Measurements from ENCODE around the gene ZNF574.
"Not testable (repeated sequence)": the region's sequence is repeated elsewhere in the genome, so short reads cannot be mapped to it uniquely, and the experiment has no call there.

The ZNF574 gene

GRCh38 chr19:42080764-42081375, 4.9 kb downstream of the ZNF574 start:
- DNase-seq (ENCODE audit: low spot score), result no peak

DNA sequence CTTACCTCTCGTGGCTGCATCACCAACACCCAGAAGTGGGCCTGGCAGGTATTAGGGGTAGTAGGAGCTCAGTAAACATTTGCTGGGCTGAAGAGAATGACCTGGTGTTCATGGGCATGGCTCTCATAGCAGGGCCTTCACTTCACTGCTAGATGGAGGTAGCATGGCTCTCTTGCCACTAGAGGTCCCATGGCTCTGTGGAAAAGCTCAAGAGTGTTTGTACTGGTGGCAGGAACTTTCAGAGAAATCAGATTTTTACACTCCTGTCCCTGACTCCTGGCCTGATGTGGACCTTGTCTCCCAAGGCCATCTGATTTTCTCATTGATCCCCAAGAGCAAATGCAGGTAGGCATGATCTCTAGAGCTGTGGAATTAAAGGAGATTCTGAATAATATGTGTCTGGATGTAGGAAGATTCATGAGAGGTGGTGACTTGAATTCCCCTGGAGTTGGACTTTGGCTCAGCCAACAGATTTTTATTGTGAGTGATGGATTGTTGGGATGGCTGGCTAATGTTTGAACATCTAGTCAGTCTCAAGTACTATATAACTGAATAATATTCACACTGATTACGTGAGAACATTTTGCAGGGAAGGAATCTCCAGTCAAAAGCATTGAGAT, 5.7 kb downstream of the ZNF574 start:
- peak; percentile 69 for DNase-seq (ENCODE audit: low spot score)

GRCh38 chr19:42083537-42083936, 7.6 kb downstream of the ZNF574 start:
- no peak for DNase-seq (ENCODE audit: low spot score)

DNA sequence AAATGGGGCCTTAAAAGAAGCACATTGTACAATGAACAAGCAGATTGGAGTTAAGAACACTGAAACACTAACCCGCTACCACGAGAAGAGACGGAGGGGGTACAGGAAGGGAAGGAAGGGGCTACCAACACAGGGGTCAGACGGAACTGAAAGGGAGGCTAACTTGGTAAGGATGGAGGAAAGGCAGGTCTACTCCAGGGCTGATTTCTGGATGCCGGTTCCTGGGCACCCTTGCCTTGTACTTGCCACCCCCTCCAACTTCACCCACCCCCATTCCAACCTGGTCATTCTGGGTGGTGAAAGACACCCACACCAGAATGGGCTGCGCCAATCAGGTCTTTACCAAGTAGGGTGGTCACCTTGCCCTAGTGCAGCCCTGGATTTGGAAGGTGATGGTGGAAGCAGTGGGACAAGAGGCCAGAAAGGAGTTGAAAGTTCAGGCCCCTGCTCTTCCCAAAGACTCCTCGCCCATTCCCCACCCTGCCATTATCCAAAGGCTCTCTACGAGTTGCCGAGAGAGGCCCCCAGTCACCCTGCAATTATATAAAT, 10.3 kb downstream of the ZNF574 start:
- no peak for DNase-seq (ENCODE audit: low spot score)

DNA sequence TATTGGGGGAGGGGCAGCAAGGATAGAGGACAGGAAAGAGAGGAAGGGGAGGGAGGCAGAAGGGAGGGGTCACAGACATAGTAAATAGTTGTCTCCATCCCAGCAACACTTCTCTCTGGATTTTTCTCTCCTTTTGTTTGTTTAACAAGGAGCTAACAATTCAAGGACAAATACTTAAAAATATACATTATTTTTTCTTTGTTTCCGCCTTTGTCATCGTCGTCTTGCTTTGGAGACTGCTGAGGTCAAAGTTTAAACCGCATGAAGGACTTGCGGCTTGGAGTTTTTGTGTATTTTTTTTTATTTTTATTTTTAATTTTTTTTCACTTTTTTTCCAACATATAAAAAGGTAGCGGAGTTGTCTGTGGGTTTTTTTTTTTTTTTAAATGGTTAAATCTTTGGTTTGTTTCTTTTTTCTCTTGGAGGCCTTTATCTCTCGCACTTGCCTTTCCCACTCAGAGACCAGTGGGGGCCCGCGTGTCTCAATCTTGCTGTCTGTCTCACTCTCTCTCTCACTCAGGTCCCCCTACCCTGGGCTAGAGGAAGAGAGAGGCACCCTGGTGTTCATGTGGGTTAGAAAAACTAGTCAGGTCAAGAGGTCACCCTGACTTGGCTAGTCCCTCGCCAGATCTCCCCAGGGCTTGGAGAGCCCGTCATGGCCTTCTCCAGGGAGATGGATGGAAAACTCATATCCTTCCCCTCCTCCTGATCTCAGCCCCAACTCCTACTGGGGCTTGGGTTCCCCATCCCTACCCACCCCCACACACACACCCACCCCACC, 11.0 kb downstream of the ZNF574 start:
- no peak for DNase-seq (ENCODE audit: low spot score)

- no peak for DNase-seq (ENCODE audit: low spot score)
These were observed 12.7 kb downstream of the ZNF574 start for GRCh38 chr19:42088471-42089190.

- DNase-seq (ENCODE audit: low spot score), result no peak
These were observed 13.3 kb downstream of the ZNF574 start for GRCh38 chr19:42089191-42089750.

- DNase-seq (ENCODE audit: low spot score), result no peak
These were observed 13.8 kb downstream of the ZNF574 start for GRCh38 chr19:42089772-42090171.

GRCh38 chr19:42090672-42091071, 14.7 kb downstream of the ZNF574 start:
- no peak for DNase-seq (ENCODE audit: low spot score)

DNA sequence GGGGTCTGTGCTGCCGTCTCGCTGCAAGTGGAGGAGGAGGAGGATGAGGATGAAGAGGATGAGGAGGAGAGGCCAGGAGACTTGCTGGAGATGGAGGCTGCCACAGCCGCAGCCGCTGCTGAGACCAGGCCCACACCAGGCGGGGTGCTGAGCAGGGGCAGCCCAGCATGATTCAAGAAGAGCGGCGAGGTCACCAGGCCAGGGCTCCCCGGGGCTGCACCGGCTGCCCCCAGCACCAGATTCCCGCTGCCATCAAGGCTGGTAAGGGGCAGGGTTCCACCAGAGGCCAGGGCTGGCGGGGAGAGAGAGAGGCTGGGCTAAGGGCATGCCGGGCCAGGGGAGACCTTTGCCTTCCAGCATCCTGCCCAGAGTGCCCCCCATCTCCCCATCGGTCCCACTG, 15.3 kb downstream of the ZNF574 start:
- no peak for DNase-seq (ENCODE audit: low spot score)

DNA sequence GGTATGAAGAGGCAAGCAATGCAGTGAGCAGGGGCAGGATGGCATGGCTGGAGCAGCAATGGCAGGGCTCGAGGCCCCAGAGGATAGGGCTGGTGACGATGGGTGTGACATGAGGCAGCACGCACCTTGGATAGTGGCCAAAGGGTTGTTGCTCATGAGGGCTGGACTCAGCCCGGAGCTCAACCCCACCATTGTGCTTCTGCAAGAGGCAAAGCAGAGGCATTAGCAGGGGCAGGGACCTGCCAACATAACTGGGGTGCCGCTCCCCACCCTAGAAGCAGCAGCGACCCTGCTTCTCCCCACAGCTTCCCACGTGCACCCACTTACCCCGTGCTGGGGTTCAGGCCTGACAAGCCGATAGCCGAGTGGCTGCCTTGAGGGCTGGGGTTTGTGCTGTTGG, 15.8 kb downstream of the ZNF574 start:
- peak; percentile 69 for DNase-seq (ENCODE audit: low spot score)

- no peak for DNase-seq (ENCODE audit: low spot score)
These were observed 16.4 kb downstream of the ZNF574 start for GRCh38 chr19:42092350-42092749.

- DNase-seq (ENCODE audit: low spot score), result no peak
These were observed 17.5 kb downstream of the ZNF574 start for GRCh38 chr19:42093505-42093904.

- no peak for DNase-seq (ENCODE audit: low spot score)
These were observed 18.0 kb downstream of the ZNF574 start for GRCh38 chr19:42093926-42094325.

DNA sequence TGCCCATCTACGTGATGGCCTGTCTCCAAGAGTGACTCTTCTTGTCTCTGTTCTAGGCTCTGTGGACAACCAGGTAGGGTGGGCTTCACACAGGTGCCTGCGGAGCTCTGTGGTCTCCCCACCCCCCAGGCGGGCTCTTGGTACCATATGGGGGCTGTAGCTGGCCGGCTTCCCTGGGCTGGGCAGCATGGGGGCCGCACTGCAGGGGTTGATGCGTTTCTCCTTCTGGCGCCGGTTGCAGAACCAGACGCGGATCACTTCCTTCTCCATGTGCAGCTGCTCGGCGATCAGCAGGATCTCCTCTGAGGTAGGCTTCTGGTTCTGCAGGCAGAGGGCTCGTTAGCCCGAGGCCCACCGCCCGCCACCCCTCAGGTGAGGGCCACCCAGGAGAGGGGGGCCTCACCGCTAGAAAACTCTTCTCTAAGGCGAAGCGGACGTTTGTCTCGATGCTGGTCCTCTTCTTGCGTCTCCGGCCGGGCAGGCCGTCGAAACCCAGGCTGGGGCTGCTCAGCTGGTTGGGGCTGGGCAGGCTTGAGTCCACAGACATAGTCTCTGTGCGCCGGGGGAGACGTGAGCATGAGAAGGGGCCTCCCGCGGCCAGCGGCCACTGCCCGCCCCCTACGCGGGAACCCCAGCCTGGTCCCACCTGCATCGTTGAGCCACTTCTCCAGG, 19.3 kb downstream of the ZNF574 start:
- DNase-seq (ENCODE audit: low spot score), result no peak

DNA sequence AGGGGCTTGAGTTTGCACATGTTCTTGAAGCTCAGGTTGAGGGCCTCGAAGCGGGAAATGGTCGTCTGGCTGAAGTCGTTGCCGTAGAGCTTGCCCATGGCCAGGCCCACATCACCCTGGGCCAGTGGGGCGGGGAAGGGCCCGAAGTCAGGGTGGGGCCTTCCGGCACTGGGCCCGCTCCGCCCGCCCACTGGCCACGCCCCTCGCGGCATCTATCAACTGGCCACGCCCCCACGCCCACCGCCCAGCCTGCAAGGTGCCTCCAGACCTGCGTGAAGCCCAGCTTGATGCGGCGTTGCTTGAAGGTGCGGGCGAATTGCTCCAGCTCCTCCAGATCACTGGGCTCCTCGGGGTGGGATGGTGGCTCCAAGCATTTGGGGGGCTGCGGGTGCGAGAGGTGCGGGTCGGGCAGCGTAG, 19.9 kb downstream of the ZNF574 start:
- no peak for DNase-seq (ENCODE audit: low spot score)

DNA sequence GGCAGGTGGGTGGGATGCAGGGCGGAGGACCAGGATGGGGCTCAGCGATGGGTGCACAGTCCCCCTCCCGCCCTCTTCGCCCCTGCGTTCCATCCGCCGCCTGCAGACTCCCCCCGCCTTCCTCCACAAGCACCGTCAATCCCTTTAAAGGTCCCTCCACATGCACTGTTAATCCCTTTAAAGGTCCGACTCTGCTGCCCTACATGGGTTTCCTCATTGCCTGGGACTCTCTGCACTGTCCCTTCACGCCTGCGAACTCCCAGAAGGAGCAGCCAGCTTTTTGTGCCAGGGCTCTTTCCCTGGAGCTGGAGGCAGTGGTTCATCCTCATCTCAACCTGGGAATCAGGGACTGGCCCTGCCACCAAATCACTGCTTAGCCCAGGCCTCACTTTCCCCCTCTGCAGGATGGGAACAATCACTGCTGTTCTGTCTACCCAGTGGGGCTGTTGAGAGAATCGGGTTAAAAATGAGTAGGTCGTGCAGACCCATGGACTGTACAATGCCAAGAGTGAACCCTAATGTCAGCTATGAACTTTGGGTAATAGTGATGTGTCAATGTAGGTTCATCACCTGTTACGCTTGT, 20.4 kb downstream of the ZNF574 start:
- DNase-seq (ENCODE audit: low spot score), result no peak

GRCh38 chr19:42097461-42097860, 21.5 kb downstream of the ZNF574 start:
- no peak for DNase-seq (ENCODE audit: low spot score)

DNA sequence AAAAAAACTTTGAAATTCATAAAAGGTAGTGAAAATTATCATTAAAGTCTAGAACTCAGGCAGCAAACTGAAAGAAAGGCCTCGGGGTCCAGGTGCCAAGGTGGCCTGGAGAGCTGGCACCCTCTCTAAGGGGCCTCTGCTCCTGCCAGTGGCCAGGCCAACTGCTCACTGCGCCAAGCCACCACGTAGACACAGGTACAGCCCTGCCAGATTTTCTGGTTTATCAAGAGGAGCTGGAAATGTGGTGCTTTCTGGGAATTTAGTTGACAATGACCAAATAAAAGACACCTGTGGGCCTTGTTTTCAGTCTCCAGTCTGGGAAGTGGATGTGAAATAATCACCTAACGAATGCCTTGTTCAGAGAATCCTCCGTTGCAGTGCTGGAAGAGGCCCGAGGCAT, 22.8 kb downstream of the ZNF574 start:
- DNase-seq (ENCODE audit: low spot score), result no peak

DNA sequence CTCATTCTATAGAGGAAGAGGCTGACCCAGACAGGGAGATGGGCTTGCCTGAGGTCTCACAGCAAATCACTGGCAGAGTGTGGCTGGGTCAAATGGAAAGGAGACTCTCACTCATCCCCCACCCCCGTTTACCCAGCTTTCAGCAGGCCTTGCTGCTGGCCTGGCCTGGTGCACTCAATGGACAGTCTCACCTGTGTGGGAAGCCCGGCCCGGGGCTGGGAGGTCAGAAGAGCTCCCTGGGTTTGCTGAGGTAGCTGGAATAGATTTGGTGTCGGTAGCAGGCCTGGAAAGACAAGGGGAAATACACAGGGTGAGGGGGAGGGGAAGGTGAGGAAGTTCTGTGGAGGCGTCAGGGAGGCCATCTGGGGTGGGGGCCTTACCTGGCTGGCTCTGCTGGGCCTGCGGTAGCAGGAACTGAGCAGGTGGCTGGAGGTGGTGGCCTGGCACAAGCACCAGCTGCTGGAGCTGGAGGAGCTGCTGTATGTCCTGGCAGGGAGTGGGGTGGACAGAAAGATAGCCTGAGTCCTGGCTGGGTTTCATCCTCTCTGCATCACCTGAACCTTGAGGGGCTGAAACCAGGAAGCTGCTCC, 23.5 kb downstream of the ZNF574 start:
- no peak for DNase-seq (ENCODE audit: low spot score)

DNA sequence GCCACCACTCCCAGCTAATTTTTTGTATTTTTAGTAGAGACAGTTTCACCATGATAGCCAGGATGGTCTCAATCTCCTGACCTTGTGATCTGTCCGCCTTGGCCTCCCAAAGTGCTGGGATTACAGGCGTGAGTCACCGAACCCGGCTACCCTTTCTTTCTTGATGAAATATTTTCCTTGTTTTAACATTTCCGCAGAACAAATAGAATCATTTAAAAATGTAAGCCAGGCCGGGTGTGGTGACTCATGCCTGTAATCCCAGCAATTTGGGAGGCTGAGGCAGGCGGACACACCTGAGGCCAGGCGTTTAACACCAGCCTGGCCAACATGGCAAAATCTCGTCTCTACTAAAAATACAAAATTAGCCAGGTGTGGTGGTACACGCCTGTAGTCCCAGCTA, 24.3 kb downstream of the ZNF574 start:
- DNase-seq (ENCODE audit: low spot score), result not testable (repeated sequence)

Data from RKO (cell line).